ENCODE results near the gene ANKRD16.

The ANKRD16 gene

DNA sequence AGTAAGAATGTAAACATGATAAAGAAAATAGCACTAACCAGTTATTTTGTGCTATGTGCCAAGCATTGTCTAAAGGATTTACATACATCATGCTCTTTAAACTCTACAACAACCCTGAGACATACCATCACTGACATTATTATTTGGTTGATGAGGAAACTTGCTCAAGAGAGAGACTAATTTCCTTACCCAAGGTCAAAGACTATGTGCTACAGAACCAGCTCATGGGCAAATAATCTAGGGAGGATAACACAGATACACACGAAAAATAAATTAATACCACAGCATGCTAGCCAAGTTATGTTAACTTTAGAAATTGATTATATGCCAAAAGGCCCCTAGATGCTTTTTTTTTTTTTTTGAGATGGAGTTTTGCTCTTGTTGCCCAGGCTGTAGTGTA, 2.7 kb downstream of the ANKRD16 start:
- TF ChIP-seq ISL1 (CRISPR knock-in tag; IDR thresholded peaks at IDR 0.05) = no peak
- TF ChIP-seq SNAI2 (CRISPR knock-in tag; IDR thresholded peaks at IDR 0.05) = no peak
- TF ChIP-seq, protein P1, sequence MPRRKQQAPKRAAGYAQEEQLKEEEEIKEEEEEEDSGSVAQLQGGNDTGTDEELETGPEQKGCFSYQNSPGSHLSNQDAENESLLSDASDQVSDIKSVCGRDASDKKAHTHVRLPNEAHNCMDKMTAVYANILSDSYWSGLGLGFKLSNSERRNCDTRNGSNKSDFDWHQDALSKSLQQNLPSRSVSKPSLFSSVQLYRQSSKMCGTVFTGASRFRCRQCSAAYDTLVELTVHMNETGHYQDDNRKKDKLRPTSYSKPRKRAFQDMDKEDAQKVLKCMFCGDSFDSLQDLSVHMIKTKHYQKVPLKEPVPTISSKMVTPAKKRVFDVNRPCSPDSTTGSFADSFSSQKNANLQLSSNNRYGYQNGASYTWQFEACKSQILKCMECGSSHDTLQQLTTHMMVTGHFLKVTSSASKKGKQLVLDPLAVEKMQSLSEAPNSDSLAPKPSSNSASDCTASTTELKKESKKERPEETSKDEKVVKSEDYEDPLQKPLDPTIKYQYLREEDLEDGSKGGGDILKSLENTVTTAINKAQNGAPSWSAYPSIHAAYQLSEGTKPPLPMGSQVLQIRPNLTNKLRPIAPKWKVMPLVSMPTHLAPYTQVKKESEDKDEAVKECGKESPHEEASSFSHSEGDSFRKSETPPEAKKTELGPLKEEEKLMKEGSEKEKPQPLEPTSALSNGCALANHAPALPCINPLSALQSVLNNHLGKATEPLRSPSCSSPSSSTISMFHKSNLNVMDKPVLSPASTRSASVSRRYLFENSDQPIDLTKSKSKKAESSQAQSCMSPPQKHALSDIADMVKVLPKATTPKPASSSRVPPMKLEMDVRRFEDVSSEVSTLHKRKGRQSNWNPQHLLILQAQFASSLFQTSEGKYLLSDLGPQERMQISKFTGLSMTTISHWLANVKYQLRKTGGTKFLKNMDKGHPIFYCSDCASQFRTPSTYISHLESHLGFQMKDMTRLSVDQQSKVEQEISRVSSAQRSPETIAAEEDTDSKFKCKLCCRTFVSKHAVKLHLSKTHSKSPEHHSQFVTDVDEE (CRISPR knock-in tag; IDR thresholded peaks at IDR 0.05) = no peak
- TF ChIP-seq, protein P2, sequence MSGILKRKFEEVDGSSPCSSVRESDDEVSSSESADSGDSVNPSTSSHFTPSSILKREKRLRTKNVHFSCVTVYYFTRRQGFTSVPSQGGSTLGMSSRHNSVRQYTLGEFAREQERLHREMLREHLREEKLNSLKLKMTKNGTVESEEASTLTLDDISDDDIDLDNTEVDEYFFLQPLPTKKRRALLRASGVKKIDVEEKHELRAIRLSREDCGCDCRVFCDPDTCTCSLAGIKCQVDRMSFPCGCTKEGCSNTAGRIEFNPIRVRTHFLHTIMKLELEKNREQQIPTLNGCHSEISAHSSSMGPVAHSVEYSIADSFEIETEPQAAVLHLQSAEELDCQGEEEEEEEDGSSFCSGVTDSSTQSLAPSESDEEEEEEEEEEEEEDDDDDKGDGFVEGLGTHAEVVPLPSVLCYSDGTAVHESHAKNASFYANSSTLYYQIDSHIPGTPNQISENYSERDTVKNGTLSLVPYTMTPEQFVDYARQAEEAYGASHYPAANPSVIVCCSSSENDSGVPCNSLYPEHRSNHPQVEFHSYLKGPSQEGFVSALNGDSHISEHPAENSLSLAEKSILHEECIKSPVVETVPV (CRISPR knock-in tag; IDR thresholded peaks at IDR 0.05) = no peak
- no peak for TF ChIP-seq RARB (CRISPR knock-in tag; IDR thresholded peaks at IDR 0.05)
- TF ChIP-seq ZNF8 (CRISPR knock-in tag; IDR thresholded peaks at IDR 0.05) = no peak
- no peak for TF ChIP-seq GLIS3 (CRISPR knock-in tag; IDR thresholded peaks at IDR 0.05)
- no peak for TF ChIP-seq TOX (CRISPR knock-in tag; IDR thresholded peaks at IDR 0.05; ENCODE audit: borderline replicate concordance)
- no peak for TF ChIP-seq ZFP30 (CRISPR knock-in tag; IDR thresholded peaks at IDR 0.05)
- no peak for ATAC-seq

DNA sequence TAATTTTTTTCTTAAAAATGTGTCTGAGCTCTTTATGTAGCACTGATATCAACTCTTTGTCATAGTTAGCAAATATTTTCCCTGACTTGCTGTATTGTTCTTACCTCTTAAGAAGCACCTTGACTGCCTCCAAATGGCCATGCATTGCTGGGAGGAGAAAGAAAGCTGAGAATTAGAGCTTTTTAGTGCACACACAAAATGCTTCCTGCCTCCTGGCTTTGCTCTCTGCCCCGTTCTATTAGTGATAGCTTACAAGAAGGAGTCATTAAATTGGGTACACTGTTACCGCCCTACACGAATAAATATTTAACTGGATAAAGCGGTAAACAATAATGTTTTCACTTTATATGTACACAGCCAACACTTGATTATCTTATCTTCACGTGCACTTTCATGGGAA, 4.1 kb downstream of the ANKRD16 start:
- ATAC-seq = no peak

More for the DNA sequence above, 4.1 kb downstream of the ANKRD16 start:
- TF ChIP-seq ZNF70 (CRISPR knock-in tag; IDR thresholded peaks at IDR 0.05) (no peak), SNAI2 (CRISPR knock-in tag; IDR thresholded peaks at IDR 0.05) (no peak), RARB (CRISPR knock-in tag; IDR thresholded peaks at IDR 0.05) (no peak), GLIS3 (CRISPR knock-in tag; IDR thresholded peaks at IDR 0.05) (no peak), ZNF8 (CRISPR knock-in tag; IDR thresholded peaks at IDR 0.05) (no peak), PPARA (CRISPR knock-in tag; IDR thresholded peaks at IDR 0.05; ENCODE audit: borderline replicate concordance) (no peak), TCF4 (CRISPR knock-in tag; IDR thresholded peaks at IDR 0.05; ENCODE audit: borderline replicate concordance) (no peak), ESRRG (CRISPR knock-in tag; IDR thresholded peaks at IDR 0.05) (no peak), ZNF565 (CRISPR knock-in tag; conservative IDR thresholded peaks at IDR 0.05; ENCODE audit: low read depth) (no peak), ISL1 (CRISPR knock-in tag; IDR thresholded peaks at IDR 0.05) (no peak), ARNTL (CRISPR knock-in tag; IDR thresholded peaks at IDR 0.05; ENCODE audit: borderline replicate concordance, low read depth) (no peak), ZFP30 (CRISPR knock-in tag; IDR thresholded peaks at IDR 0.05) (no peak), CSDC2 (CRISPR knock-in tag; IDR thresholded peaks at IDR 0.05) (no peak), BACH2 (CRISPR knock-in tag; IDR thresholded peaks at IDR 0.05; ENCODE audit: borderline replicate concordance) (no peak), TOX (CRISPR knock-in tag; IDR thresholded peaks at IDR 0.05; ENCODE audit: borderline replicate concordance) (no peak), OSR1 (CRISPR knock-in tag; IDR thresholded peaks at IDR 0.05) (no peak)
- TF ChIP-seq, protein P2 (CRISPR knock-in tag; IDR thresholded peaks at IDR 0.05) = no peak
- TF ChIP-seq, protein P1 (CRISPR knock-in tag; IDR thresholded peaks at IDR 0.05) = no peak
- TF ChIP-seq, protein P3, sequence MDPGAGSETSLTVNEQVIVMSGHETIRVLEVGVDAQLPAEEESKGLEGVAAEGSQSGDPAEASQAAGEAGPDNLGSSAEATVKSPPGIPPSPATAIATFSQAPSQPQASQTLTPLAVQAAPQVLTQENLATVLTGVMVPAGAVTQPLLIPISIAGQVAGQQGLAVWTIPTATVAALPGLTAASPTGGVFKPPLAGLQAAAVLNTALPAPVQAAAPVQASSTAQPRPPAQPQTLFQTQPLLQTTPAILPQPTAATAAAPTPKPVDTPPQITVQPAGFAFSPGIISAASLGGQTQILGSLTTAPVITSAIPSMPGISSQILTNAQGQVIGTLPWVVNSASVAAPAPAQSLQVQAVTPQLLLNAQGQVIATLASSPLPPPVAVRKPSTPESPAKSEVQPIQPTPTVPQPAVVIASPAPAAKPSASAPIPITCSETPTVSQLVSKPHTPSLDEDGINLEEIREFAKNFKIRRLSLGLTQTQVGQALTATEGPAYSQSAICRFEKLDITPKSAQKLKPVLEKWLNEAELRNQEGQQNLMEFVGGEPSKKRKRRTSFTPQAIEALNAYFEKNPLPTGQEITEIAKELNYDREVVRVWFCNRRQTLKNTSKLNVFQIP (CRISPR knock-in tag; IDR thresholded peaks at IDR 0.05; ENCODE audit: borderline replicate concordance, low read depth) = no peak
- TF ChIP-seq, protein P4, sequence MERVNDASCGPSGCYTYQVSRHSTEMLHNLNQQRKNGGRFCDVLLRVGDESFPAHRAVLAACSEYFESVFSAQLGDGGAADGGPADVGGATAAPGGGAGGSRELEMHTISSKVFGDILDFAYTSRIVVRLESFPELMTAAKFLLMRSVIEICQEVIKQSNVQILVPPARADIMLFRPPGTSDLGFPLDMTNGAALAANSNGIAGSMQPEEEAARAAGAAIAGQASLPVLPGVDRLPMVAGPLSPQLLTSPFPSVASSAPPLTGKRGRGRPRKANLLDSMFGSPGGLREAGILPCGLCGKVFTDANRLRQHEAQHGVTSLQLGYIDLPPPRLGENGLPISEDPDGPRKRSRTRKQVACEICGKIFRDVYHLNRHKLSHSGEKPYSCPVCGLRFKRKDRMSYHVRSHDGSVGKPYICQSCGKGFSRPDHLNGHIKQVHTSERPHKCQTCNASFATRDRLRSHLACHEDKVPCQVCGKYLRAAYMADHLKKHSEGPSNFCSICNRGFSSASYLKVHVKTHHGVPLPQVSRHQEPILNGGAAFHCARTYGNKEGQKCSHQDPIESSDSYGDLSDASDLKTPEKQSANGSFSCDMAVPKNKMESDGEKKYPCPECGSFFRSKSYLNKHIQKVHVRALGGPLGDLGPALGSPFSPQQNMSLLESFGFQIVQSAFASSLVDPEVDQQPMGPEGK (CRISPR knock-in tag; IDR thresholded peaks at IDR 0.05; ENCODE audit: borderline replicate concordance) = no peak

Measured in SK-N-SH treated with all-trans-retinoic acid at 6 μM for 48 hours (cell line).